ENCODE measurements around the gene CACNB1.

CACNB1 gene

DNA sequence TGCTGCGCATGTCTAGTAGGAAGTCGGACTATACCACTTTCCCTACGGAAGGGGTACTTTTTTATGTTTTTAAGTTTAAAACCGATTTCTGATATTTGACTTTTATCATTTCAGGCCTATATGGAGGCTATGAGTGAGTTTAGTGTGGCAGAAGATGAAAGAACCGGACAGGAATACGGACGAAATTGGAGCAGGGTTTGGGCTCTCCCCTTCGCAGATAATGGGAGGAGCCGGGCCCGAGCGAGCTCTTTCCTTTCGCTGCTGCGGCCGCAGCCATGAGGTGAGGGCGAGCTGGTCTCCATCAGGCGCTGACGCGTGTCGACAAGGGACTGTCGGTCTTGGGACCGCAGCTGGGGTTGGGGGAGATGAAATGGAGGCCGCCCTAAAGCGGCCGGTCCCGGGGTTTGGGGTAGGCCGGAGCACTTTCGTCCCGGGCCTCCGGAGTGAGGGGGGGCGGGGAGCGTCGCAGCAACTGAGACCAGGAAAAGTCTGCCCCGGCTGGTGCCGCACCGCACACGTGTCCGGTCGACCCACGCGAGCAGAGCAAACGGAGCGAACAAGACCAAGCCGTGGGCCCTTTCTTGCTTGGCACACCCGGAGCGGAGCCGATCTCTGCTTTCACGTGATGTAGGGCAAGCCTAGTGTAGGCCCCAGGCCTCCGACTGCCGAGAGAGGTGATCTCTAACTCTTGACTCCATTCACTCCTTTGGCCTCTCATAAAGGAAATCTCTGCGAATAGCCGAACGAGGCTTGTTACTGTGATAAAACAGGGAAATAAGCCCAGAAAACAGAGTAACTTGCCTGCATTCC is 2.8 kb upstream of the CACNB1 start, which contains the start of gene RPL19:
TSS of gene RPL19 (plus strand) at position 214 of the 810 bp plus-strand sequence. CDS start at position 276, 62 bp downstream.
- TF ChIP-seq, protein P1, sequence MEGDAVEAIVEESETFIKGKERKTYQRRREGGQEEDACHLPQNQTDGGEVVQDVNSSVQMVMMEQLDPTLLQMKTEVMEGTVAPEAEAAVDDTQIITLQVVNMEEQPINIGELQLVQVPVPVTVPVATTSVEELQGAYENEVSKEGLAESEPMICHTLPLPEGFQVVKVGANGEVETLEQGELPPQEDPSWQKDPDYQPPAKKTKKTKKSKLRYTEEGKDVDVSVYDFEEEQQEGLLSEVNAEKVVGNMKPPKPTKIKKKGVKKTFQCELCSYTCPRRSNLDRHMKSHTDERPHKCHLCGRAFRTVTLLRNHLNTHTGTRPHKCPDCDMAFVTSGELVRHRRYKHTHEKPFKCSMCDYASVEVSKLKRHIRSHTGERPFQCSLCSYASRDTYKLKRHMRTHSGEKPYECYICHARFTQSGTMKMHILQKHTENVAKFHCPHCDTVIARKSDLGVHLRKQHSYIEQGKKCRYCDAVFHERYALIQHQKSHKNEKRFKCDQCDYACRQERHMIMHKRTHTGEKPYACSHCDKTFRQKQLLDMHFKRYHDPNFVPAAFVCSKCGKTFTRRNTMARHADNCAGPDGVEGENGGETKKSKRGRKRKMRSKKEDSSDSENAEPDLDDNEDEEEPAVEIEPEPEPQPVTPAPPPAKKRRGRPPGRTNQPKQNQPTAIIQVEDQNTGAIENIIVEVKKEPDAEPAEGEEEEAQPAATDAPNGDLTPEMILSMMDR (IDR thresholded peaks at IDR 0.05; ENCODE audit: control insufficient read depth, extremely low read depth, insufficient read depth): no peak
- peak within 1 kb of the TSS; percentile 92 for H3K4me3 ChIP-seq (ENCODE audit: low read depth, low read length)
- no peak for DNase-seq (ENCODE audit: low read depth)

DNA sequence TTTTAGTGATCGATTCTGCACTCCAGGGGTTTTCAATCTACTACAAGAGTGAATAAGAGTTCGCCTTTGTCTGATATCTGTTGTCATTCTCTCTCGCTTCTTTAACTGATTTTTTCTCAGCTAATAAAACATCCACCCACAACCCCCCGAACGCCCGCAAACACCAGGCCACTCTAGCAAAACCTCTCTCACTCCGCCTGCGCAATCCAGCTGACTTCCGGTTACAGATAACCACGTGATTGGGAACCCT is 2.3 kb upstream of the CACNB1 start:
- peak; percentile 88 for DNase-seq (ENCODE audit: low read depth)
- peak overlapping the region; percentile 92 for H3K4me3 ChIP-seq (ENCODE audit: low read depth, low read length)
- TF ChIP-seq, protein P1 (IDR thresholded peaks at IDR 0.05; ENCODE audit: control insufficient read depth, extremely low read depth, insufficient read depth): no peak

DNA sequence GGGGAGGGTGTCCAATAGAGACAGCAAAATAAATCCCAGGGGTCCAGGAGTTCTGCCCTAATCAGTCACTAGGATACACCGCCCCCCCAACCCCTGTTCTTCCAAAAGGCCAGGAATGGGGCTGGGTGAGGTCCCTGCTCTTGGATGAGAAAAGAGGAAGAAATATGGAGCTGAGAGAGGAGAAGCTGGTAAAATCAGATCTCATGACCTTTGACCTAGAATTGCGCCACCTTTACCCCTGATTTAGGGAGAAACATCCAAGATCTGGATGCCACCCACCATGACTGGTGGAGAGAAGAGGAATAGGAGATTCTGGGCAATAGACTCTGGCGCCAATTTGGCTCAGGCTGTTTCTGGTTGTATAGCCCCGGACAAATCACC is 707 bp upstream of the CACNB1 start:
- no peak overlapping the region for H3K4me3 ChIP-seq (ENCODE audit: low read depth, low read length)
- TF ChIP-seq, protein P1 (IDR thresholded peaks at IDR 0.05; ENCODE audit: control insufficient read depth, extremely low read depth, insufficient read depth): no peak
- DNase-seq (ENCODE audit: low read depth): no peak

DNA sequence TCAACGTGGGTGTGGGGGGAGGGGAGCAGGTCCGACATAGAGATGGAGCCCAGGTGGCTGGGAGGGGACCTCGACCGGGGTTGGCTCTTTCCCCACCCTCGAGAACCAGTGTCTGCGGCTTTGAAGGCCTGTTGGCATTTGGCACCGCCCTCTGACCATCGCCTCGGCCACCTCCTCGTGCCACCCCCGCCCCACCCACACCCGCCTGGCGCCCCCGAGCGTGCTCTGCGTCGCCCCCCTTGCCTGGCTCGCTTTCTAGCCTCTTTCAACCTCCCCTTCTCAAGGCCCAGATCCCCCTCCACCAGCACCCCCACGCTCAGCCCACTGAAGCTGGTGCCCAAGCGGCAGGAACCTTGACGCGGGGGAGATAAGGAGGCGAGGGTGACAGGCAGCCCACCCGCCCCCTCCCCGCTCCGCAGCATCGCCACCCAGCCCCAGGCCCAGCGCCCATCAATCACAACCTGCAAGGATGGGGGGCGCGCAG is 619 bp downstream of the CACNB1 start:
- DNase-seq (ENCODE audit: low read depth): no peak
- H3K4me3 ChIP-seq (ENCODE audit: low read depth, low read length): peak overlapping the region; percentile 71
- TF ChIP-seq, protein P1 (IDR thresholded peaks at IDR 0.05; ENCODE audit: control insufficient read depth, extremely low read depth, insufficient read depth): no peak

DNA sequence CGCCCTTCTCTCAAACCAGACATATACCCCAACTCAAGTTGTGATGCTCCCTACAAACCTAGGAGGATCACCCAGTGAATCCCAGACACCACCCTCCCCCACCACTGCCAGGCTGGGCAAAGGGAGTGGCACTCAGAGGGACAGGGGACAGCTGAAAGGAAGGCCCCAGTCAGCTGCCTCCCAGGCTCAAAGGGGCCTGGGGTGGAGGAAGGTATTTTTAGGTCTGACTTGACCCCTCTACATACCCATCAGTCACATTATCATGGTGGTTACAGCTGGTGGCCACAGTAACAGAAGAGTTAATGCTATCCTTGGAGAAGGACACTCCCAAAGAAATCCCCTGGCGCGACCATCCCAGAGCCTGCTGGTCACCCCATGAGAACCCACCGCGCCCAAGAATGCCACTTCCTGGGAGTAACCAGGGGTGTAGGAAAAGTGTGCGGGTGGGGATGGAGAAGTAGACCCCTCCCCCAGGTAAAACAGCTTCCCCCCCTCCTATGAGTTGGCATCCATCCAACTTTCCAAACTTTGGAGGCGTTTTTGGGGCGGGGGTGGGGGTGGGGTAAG is 1.1 kb downstream of the CACNB1 start:
- TF ChIP-seq, protein P1 (IDR thresholded peaks at IDR 0.05; ENCODE audit: control insufficient read depth, extremely low read depth, insufficient read depth): no peak
- H3K4me3 ChIP-seq (ENCODE audit: low read depth, low read length): peak overlapping the region; percentile 71
- no peak for DNase-seq (ENCODE audit: low read depth)

DNA sequence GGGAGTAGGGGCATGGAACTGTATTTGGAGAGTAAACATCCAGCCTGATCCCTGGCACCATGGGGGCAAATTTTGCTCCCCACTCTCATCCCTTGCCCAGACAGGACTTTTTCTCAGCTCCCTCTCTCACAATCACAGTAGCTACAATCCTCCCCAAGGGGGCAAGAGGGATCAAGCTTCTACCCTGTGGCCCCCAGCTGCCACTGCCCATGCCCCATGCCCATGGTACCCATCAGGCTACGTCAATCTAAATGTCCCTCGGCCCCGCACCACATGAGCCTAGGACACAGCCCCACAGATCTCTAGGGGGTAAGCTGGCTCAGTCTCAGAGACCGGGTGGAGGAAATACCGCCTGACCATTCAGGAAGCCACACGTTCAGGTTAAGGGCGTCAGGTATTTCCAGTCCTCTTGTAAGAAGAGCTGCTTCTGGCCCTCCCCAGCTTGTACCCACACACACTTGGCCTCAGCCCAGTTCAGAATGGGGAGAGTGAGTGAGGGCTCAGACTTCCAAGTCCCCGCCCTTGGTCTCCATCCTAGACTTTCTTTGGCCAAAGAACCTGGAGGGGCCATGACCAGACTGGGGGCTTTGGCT is 1.8 kb downstream of the CACNB1 start:
- DNase-seq (ENCODE audit: low read depth): no peak
- H3K4me3 ChIP-seq (ENCODE audit: low read depth, low read length): no peak overlapping the region
- TF ChIP-seq, protein P1 (IDR thresholded peaks at IDR 0.05; ENCODE audit: control insufficient read depth, extremely low read depth, insufficient read depth): no peak
